ENCODE data around the gene OR2T6. TPM values are rescaled to one million over a fixed set of nuclear protein-coding genes. Genes with fewer than 3 reads are reported as not detected.

The OR2T6 gene
- total RNA-seq, 6 donors from 2014 or later = not detected

GRCh38 chr1:248380854-248381253 is 5.3 kb downstream of the OR2T6 start:
- WGBS, 2 donors = 82 to 89% methylated on average over 3 of the region's 3 CpGs
- H3K27ac ChIP-seq = no peak overlapping the region
- H3K4me3 ChIP-seq = no peak overlapping the region
- H3K36me3 ChIP-seq = no peaks in the 10 kb centered on the region
- TF ChIP-seq POLR2AphosphoS5 (IDR thresholded peaks at IDR 0.05) (no peak), POLR2A (IDR thresholded peaks at IDR 0.05) (no peak), EP300 (IDR thresholded peaks at IDR 0.05) (no peak)
- TF ChIP-seq, protein P1, sequence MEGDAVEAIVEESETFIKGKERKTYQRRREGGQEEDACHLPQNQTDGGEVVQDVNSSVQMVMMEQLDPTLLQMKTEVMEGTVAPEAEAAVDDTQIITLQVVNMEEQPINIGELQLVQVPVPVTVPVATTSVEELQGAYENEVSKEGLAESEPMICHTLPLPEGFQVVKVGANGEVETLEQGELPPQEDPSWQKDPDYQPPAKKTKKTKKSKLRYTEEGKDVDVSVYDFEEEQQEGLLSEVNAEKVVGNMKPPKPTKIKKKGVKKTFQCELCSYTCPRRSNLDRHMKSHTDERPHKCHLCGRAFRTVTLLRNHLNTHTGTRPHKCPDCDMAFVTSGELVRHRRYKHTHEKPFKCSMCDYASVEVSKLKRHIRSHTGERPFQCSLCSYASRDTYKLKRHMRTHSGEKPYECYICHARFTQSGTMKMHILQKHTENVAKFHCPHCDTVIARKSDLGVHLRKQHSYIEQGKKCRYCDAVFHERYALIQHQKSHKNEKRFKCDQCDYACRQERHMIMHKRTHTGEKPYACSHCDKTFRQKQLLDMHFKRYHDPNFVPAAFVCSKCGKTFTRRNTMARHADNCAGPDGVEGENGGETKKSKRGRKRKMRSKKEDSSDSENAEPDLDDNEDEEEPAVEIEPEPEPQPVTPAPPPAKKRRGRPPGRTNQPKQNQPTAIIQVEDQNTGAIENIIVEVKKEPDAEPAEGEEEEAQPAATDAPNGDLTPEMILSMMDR (IDR thresholded peaks at IDR 0.05) = no peak
- no peaks in the 10 kb centered on the region for H3K27me3 ChIP-seq
- DNase-seq = no peak
- ATAC-seq (ENCODE audit: low FRiP score in 2 of 2) = no peak
- H3K9me3 ChIP-seq = no peaks in the 10 kb centered on the region
- no peaks in the 10 kb centered on the region for H3K4me1 ChIP-seq

GRCh38 chr1:248388426-248388825 is 12.9 kb downstream of the OR2T6 start:
- Histone ChIP-seq H3K4me3 (no peak overlapping the region), H3K27ac (no peak overlapping the region), H3K9me3 (no peaks in the 10 kb centered on the region), H3K36me3 (no peaks in the 10 kb centered on the region), H3K4me1 (no peaks in the 10 kb centered on the region), H3K27me3 (no peaks in the 10 kb centered on the region)
- TF ChIP-seq, protein P1 (IDR thresholded peaks at IDR 0.05) = no peak
- TF ChIP-seq POLR2A (IDR thresholded peaks at IDR 0.05) (no peak), POLR2AphosphoS5 (IDR thresholded peaks at IDR 0.05) (no peak), EP300 (IDR thresholded peaks at IDR 0.05) (no peak)
- DNase-seq (no peak), ATAC-seq (ENCODE audit: low FRiP score in 2 of 2) (no peak)
- WGBS, 2 donors = 41 to 47% methylated on average over 2 of the region's 2 CpGs

DNA sequence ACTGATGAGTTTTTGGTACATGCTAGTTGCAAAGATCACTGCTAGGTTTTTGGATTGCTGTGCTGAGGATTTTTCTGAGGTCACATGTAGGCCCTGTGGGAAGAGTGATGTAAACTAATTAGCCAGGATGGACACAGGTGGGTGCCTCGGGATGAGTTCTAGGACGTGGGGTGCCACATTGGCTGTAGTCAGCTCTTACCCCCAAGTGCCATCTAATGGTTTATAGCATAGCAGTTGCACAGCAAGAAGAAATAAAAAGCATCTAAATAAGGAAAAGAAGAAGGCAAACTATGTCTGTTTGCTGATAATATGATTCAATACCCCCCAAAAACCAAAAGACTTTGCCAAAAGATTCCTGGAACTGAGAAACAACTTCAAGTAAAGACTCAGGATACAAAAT is 17.5 kb downstream of the OR2T6 start:
- no peak for ATAC-seq (ENCODE audit: low FRiP score in 2 of 2)
- WGBS, 2 donors = 51 to 63% methylated on average over 2 of the region's 2 CpGs

DNA sequence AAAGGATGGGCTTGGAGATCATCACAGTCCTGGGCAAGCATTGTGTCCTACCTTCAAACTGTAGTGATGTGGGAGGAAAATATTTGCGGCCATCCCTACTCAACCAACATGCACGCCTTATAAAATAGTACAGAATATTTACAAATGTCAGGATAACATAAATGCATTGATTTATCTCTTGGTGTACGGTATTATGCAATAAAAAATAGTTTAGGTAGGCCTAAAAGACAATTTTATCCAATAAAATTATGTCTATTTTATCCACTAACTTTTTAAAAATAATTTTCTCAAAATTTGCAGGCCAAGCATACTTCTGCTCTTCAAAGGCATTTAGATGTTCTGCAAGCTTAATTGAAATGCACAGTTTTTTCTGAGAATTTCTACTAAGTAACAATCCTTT is 27.2 kb downstream of the OR2T6 start, which contains the start of gene OR2T1:
Gene OR2T1, plus strand, starts transcription at position 301 of the 400 bp plus-strand sequence. CDS start 3,100 bp downstream, outside the sequence.
- no peak for ATAC-seq (ENCODE audit: low FRiP score in 2 of 2)
- H3K4me1 ChIP-seq = no peaks in the 10 kb centered on the region
- no peak within 1 kb of the TSS for H3K27ac ChIP-seq
- no peak for TF ChIP-seq POLR2AphosphoS5 (IDR thresholded peaks at IDR 0.05)
- DNase-seq = no peak
- H3K4me3 ChIP-seq = no peak within 1 kb of the TSS
- 72 to 76% methylated on average over 3 of the region's 3 CpGs for WGBS, 2 donors
- H3K9me3 ChIP-seq = no peaks in the 10 kb centered on the region
- H3K36me3 ChIP-seq = no peaks in the 10 kb centered on the region
- no peaks in the 10 kb centered on the region for H3K27me3 ChIP-seq

More for the DNA sequence above, 17.5 kb downstream of the OR2T6 start:
- H3K27me3 ChIP-seq = no peaks in the 10 kb centered on the region
- no peak for TF ChIP-seq POLR2A (IDR thresholded peaks at IDR 0.05)
- TF ChIP-seq POLR2AphosphoS5 (IDR thresholded peaks at IDR 0.05) = no peak
- TF ChIP-seq, protein P1 (IDR thresholded peaks at IDR 0.05) = no peak
- TF ChIP-seq EP300 (IDR thresholded peaks at IDR 0.05) = no peak
- no peaks in the 10 kb centered on the region for H3K4me1 ChIP-seq
- H3K4me3 ChIP-seq = no peak overlapping the region
- no peaks in the 10 kb centered on the region for H3K36me3 ChIP-seq
- peaks cover 0 to 3% (median 0%) of the 10 kb centered on the region in 4 donors for H3K9me3 ChIP-seq
- no peak for DNase-seq
- no peak overlapping the region for H3K27ac ChIP-seq

DNA sequence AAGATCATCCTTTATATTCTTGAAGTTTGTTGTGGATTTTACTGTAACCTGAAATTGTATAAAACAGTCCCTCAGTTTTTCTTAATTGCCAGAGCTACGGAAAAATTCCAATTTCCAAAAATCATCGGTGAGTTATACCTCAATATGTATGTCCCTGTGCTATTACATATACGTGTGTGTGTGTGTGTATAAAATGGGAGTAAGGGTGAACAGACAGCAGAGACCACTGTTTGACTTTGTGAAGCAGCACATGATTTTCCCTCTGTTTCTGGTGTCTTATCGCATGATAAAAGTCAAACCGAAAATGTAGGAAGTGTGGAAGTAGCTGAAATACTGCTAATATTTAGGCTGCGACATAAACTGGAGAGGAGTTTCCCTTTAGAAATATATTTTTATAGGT is 28.5 kb downstream of the OR2T6 start:
- no peak for DNase-seq
- Histone ChIP-seq H3K36me3 (no peaks in the 10 kb centered on the region), H3K27ac (no peak overlapping the region), H3K9me3 (no peaks in the 10 kb centered on the region), H3K27me3 (no peaks in the 10 kb centered on the region), H3K4me3 (no peak overlapping the region), H3K4me1 (no peaks in the 10 kb centered on the region)
- WGBS, 2 donors = 85 to 87% methylated on average over 6 of the region's 6 CpGs
- no peak for ATAC-seq (ENCODE audit: low FRiP score in 2 of 2)
- TF ChIP-seq, protein P1 (IDR thresholded peaks at IDR 0.05) = no peak
- TF ChIP-seq POLR2AphosphoS5 (IDR thresholded peaks at IDR 0.05) (no peak), POLR2A (IDR thresholded peaks at IDR 0.05) (no peak), EP300 (IDR thresholded peaks at IDR 0.05) (no peak)
